Measurements from ENCODE around the gene FRMD5.

Gene FRMD5

DNA sequence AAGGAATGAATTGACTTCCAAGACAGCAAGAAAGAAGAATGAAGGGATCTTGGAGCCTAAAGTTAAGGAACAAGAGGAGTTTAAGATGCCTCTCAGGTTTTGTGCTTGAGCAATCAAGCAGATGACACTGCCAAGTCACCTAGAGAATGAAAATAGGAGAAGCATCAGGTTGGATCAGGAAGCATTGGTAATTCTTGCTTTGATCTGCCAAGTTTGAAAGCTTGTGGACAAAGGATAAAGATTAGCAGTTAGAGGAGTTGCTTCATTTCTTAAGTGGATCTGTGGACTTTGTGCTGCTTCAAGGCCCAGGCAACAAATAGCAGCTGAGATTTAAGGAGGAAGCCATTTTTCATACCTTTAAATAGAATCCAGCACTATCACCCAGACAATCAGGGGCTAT lies 35.6 kb downstream of the FRMD5 start:
- Histone ChIP-seq H3K36me3 (ENCODE audit: control insufficient read depth in 1 of 2, insufficient read depth in 2 of 2, low read depth in 1 of 2, low read length in 2 of 2) (no peaks in the 10 kb centered on the region), H3K14ac (ENCODE audit: low read length in 2 of 2) (no peak overlapping the region), H3K9me3 (ENCODE audit: control insufficient read depth, low read length) (no peaks in the 10 kb centered on the region), H2BK15ac (ENCODE audit: low read depth, poor library complexity, severe bottlenecking) (no peak overlapping the region), H4K91ac (ENCODE audit: low read length) (no peak overlapping the region), H3K27ac (ENCODE audit: low read length, poor library complexity, severe bottlenecking) (peak overlapping the region; percentile 92), H2BK5ac (ENCODE audit: low read depth, low read length, poor library complexity, severe bottlenecking) (no peak overlapping the region), H3K9ac (ENCODE audit: low read length) (no peak overlapping the region), H3K18ac (ENCODE audit: low read depth in 1 of 2, low read length in 2 of 2) (no peak overlapping the region), H2AFZ (ENCODE audit: low read depth, low read length) (no peak overlapping the region), H3K27me3 (ENCODE audit: control insufficient read depth in 1 of 2, insufficient read depth in 1 of 2, low read length in 2 of 2) (no peaks in the 10 kb centered on the region), H3K23ac (ENCODE audit: low read length in 2 of 2) (no peak overlapping the region), H3K4me3 (ENCODE audit: insufficient read depth in 1 of 2, low read depth in 1 of 2, low read length in 2 of 2) (no peak overlapping the region), H2BK12ac (ENCODE audit: low read length in 2 of 2) (no peak overlapping the region), H3K4ac (ENCODE audit: low read depth in 1 of 2, low read length in 2 of 2) (no peak overlapping the region), H2BK120ac (ENCODE audit: low read depth, low read length) (no peak overlapping the region), H4K8ac (ENCODE audit: low read length) (no peak overlapping the region), H3K4me2 (ENCODE audit: low read length, poor library complexity, severe bottlenecking) (no peak overlapping the region), H3K79me1 (replicated peaks; ENCODE audit: low read length, poor library complexity, severe bottlenecking) (peaks cover 1% of the 10 kb centered on the region), H2AK5ac (ENCODE audit: low read length, severe bottlenecking) (peak overlapping the region; percentile 23), H3K4me1 (ENCODE audit: control insufficient read depth, insufficient read depth, low read depth, low read length) (peaks cover 5% of the 10 kb centered on the region)
- no peak for DNase-seq

DNA sequence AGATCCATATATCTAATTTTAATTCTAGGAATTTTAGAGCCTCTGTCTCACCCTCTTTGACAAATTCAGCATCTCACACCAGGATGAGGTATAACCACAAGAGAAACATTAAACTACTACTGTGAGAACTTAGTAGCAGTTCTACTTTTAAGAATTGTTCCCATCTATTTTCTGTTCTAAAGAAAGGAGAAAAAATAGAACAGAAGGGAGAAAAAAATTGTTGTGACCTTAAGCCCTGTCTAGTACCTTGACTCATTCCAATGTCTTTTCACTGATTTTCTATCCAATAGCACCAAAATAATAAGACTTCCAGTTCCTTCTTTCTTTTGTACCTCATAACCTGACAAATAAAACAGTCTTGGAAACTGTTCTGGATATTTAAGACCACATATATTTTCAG lies 37.0 kb downstream of the FRMD5 start:
- H2BK5ac ChIP-seq (ENCODE audit: low read depth, low read length, poor library complexity, severe bottlenecking) = no peak overlapping the region
- no peak overlapping the region for H4K91ac ChIP-seq (ENCODE audit: low read length)
- peak overlapping the region; percentile 85 for H3K9ac ChIP-seq (ENCODE audit: low read length)
- peak overlapping the region; percentile 92 for H3K27ac ChIP-seq (ENCODE audit: low read length, poor library complexity, severe bottlenecking)
- H3K4ac ChIP-seq (ENCODE audit: low read depth in 1 of 2, low read length in 2 of 2) = no peak overlapping the region
- no peak overlapping the region for H3K23ac ChIP-seq (ENCODE audit: low read length in 2 of 2)
- H3K9me3 ChIP-seq (ENCODE audit: control insufficient read depth, low read length) = no peaks in the 10 kb centered on the region
- no peak overlapping the region for H2BK15ac ChIP-seq (ENCODE audit: low read depth, poor library complexity, severe bottlenecking)
- no peaks in the 10 kb centered on the region for H3K36me3 ChIP-seq (ENCODE audit: control insufficient read depth in 1 of 2, insufficient read depth in 2 of 2, low read depth in 1 of 2, low read length in 2 of 2)
- no peak overlapping the region for H2BK12ac ChIP-seq (ENCODE audit: low read length in 2 of 2)
- H2AFZ ChIP-seq (ENCODE audit: low read depth, low read length) = no peak overlapping the region
- DNase-seq = no peak
- no peak overlapping the region for H2BK120ac ChIP-seq (ENCODE audit: low read depth, low read length)
- H3K4me3 ChIP-seq (ENCODE audit: insufficient read depth in 1 of 2, low read depth in 1 of 2, low read length in 2 of 2) = no peak overlapping the region
- H3K4me2 ChIP-seq (ENCODE audit: low read length, poor library complexity, severe bottlenecking) = no peak overlapping the region
- no peak overlapping the region for H3K18ac ChIP-seq (ENCODE audit: low read depth in 1 of 2, low read length in 2 of 2)
- peaks cover 5% of the 10 kb centered on the region for H3K4me1 ChIP-seq (ENCODE audit: control insufficient read depth, insufficient read depth, low read depth, low read length)
- peaks cover 1% of the 10 kb centered on the region for H3K79me1 ChIP-seq (replicated peaks; ENCODE audit: low read length, poor library complexity, severe bottlenecking)
- no peak overlapping the region for H4K8ac ChIP-seq (ENCODE audit: low read length)
- H3K14ac ChIP-seq (ENCODE audit: low read length in 2 of 2) = no peak overlapping the region
- H2AK5ac ChIP-seq (ENCODE audit: low read length, severe bottlenecking) = no peak overlapping the region
- no peaks in the 10 kb centered on the region for H3K27me3 ChIP-seq (ENCODE audit: control insufficient read depth in 1 of 2, insufficient read depth in 1 of 2, low read length in 2 of 2)

DNA sequence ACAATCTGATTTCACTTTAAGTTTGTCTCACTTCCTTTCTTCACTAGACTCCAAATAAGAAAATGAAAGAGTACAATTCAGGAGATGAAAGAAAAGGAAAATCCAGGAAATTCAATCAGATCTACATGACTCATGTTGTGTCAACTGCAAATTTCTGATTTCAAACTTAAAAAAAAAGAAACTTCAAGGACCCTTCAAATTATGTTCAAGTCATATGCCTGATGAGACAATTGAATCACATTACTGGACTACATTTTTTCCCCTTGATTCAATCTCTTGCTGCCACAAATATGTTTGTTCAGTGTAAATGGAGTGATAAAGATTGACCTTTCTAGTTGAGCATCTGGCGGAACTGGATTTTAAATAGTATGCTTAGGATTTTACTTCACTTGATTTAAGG lies 37.4 kb downstream of the FRMD5 start:
- Histone ChIP-seq H4K8ac (ENCODE audit: low read length) (no peak overlapping the region), H2BK5ac (ENCODE audit: low read depth, low read length, poor library complexity, severe bottlenecking) (no peak overlapping the region)

GRCh38 chr15:44153352-44153751 lies 41.7 kb downstream of the FRMD5 start:
- Histone ChIP-seq H3K4me2 (ENCODE audit: low read length, poor library complexity, severe bottlenecking) (no peak overlapping the region), H2BK12ac (ENCODE audit: low read length in 2 of 2) (no peak overlapping the region), H2AFZ (ENCODE audit: low read depth, low read length) (no peak overlapping the region), H2BK15ac (ENCODE audit: low read depth, poor library complexity, severe bottlenecking) (no peak overlapping the region), H3K27me3 (ENCODE audit: control insufficient read depth in 1 of 2, insufficient read depth in 1 of 2, low read length in 2 of 2) (no peaks in the 10 kb centered on the region), H2BK5ac (ENCODE audit: low read depth, low read length, poor library complexity, severe bottlenecking) (no peak overlapping the region), H4K91ac (ENCODE audit: low read length) (no peak overlapping the region), H3K27ac (ENCODE audit: low read length, poor library complexity, severe bottlenecking) (no peak overlapping the region), H3K23ac (ENCODE audit: low read length in 2 of 2) (no peak overlapping the region), H2AK5ac (ENCODE audit: low read length, severe bottlenecking) (no peak overlapping the region), H3K4ac (ENCODE audit: low read depth in 1 of 2, low read length in 2 of 2) (no peak overlapping the region), H3K18ac (ENCODE audit: low read depth in 1 of 2, low read length in 2 of 2) (no peak overlapping the region), H3K4me1 (ENCODE audit: control insufficient read depth, insufficient read depth, low read depth, low read length) (peaks cover 2% of the 10 kb centered on the region), H2BK120ac (ENCODE audit: low read depth, low read length) (no peak overlapping the region), H3K79me1 (replicated peaks; ENCODE audit: low read length, poor library complexity, severe bottlenecking) (peaks cover 7% of the 10 kb centered on the region), H4K8ac (ENCODE audit: low read length) (no peak overlapping the region), H3K4me3 (ENCODE audit: insufficient read depth in 1 of 2, low read depth in 1 of 2, low read length in 2 of 2) (no peak overlapping the region), H3K36me3 (ENCODE audit: control insufficient read depth in 1 of 2, insufficient read depth in 2 of 2, low read depth in 1 of 2, low read length in 2 of 2) (no peaks in the 10 kb centered on the region), H3K9me3 (ENCODE audit: control insufficient read depth, low read length) (no peaks in the 10 kb centered on the region), H3K9ac (ENCODE audit: low read length) (no peak overlapping the region), H3K14ac (ENCODE audit: low read length in 2 of 2) (no peak overlapping the region)
- 94% methylated on average over 4 of the region's 4 CpGs for WGBS
- DNase-seq = no peak

More for the DNA sequence above, 37.4 kb downstream of the FRMD5 start:
- no peak overlapping the region for H3K4ac ChIP-seq (ENCODE audit: low read depth in 1 of 2, low read length in 2 of 2)
- no peak overlapping the region for H3K14ac ChIP-seq (ENCODE audit: low read length in 2 of 2)
- peaks cover 5% of the 10 kb centered on the region for H3K4me1 ChIP-seq (ENCODE audit: control insufficient read depth, insufficient read depth, low read depth, low read length)
- no CpG with 5 or more reads among the region's 1 CpG for WGBS
- no peak overlapping the region for H3K23ac ChIP-seq (ENCODE audit: low read length in 2 of 2)
- peak; percentile 85 for DNase-seq
- peak overlapping the region; percentile 92 for H3K27ac ChIP-seq (ENCODE audit: low read length, poor library complexity, severe bottlenecking)
- H4K91ac ChIP-seq (ENCODE audit: low read length) = no peak overlapping the region
- no peaks in the 10 kb centered on the region for H3K9me3 ChIP-seq (ENCODE audit: control insufficient read depth, low read length)
- H3K18ac ChIP-seq (ENCODE audit: low read depth in 1 of 2, low read length in 2 of 2) = no peak overlapping the region
- H2AK5ac ChIP-seq (ENCODE audit: low read length, severe bottlenecking) = no peak overlapping the region
- no peak overlapping the region for H3K4me2 ChIP-seq (ENCODE audit: low read length, poor library complexity, severe bottlenecking)
- no peak overlapping the region for H3K4me3 ChIP-seq (ENCODE audit: insufficient read depth in 1 of 2, low read depth in 1 of 2, low read length in 2 of 2)
- H3K36me3 ChIP-seq (ENCODE audit: control insufficient read depth in 1 of 2, insufficient read depth in 2 of 2, low read depth in 1 of 2, low read length in 2 of 2) = no peaks in the 10 kb centered on the region
- H3K9ac ChIP-seq (ENCODE audit: low read length) = peak overlapping the region; percentile 85
- H2BK120ac ChIP-seq (ENCODE audit: low read depth, low read length) = no peak overlapping the region
- no peak overlapping the region for H2BK12ac ChIP-seq (ENCODE audit: low read length in 2 of 2)
- no peaks in the 10 kb centered on the region for H3K27me3 ChIP-seq (ENCODE audit: control insufficient read depth in 1 of 2, insufficient read depth in 1 of 2, low read length in 2 of 2)
- no peak overlapping the region for H2BK15ac ChIP-seq (ENCODE audit: low read depth, poor library complexity, severe bottlenecking)
- no peak overlapping the region for H2AFZ ChIP-seq (ENCODE audit: low read depth, low read length)
- peaks cover 1% of the 10 kb centered on the region for H3K79me1 ChIP-seq (replicated peaks; ENCODE audit: low read length, poor library complexity, severe bottlenecking)

Data from mesenchymal stem cell (in vitro differentiated cells and primary cell).